Measurements from ENCODE around the gene BMPR1B. TPM values are rescaled to one million over a fixed set of nuclear protein-coding genes. Genes with fewer than 3 reads are reported as not detected.

Gene BMPR1B
- polyA plus RNA-seq, 1 donor: 1.2 TPM

DNA sequence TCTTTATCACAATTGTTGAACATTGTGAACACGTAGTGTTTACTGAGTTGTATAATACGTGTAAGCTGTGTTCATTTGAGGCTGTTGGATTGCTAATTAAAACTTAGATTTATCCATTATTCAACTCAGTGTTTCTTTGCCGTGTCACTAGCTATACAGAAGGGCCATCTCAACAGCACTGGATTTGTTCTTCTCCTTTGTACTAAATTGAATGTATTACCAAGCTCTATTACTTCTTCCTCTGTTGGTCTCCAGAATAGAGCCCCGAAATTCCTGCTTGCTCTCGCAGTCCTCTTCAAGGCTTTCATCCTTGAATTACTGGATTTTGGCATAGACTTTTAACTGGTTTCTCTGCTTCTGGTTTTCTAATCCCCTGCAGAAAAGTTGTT is 182.8 kb downstream of the BMPR1B start:
- no peak for DNase-seq
- H3K4me1 ChIP-seq (ENCODE audit: control insufficient read depth, insufficient read depth, low read length): no peaks in the 10 kb centered on the region
- no peak overlapping the region for H3K27ac ChIP-seq (ENCODE audit: low read length)
- no peaks in the 10 kb centered on the region for H3K27me3 ChIP-seq (ENCODE audit: control insufficient read depth, insufficient read depth, low read length)
- 89% methylated on average over 3 of the region's 5 CpGs for WGBS (ENCODE audit: insufficient coverage, low lambda C conversion rate)
- no peak overlapping the region for H3K4me3 ChIP-seq (ENCODE audit: low read length)
- no peaks in the 10 kb centered on the region for H3K9me3 ChIP-seq (ENCODE audit: control insufficient read depth, low read depth, low read length)
- no peaks in the 10 kb centered on the region for H3K36me3 ChIP-seq (ENCODE audit: control insufficient read depth, insufficient read depth, low read length)

DNA sequence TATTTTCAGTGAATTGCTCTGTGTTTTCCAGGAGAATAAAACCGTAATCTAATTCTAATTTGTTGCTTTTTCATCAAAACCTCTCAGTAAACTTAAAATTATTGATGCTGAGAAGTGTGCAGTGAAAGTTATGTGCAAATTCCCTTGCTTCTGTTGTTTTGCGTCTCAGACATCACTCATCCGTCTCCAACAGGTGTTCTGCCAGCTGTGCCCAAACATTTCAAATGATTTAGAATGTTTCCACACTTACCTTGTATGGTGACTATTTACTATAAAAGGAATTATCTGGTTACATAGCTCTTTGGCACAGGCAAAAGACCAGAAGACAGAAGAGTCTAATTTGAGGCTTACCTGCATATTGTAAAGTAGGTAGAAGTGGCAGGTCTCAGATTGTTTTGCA is 184.0 kb downstream of the BMPR1B start:
- WGBS (ENCODE audit: insufficient coverage, low lambda C conversion rate): no CpG with 5 or more reads among the region's 3 CpGs
- DNase-seq: no peak
- Histone ChIP-seq H3K9me3 (ENCODE audit: control insufficient read depth, low read depth, low read length) (no peaks in the 10 kb centered on the region), H3K27ac (ENCODE audit: low read length) (no peak overlapping the region), H3K36me3 (ENCODE audit: control insufficient read depth, insufficient read depth, low read length) (no peaks in the 10 kb centered on the region), H3K27me3 (ENCODE audit: control insufficient read depth, insufficient read depth, low read length) (no peaks in the 10 kb centered on the region), H3K4me1 (ENCODE audit: control insufficient read depth, insufficient read depth, low read length) (no peaks in the 10 kb centered on the region), H3K4me3 (ENCODE audit: low read length) (no peak overlapping the region)

DNA sequence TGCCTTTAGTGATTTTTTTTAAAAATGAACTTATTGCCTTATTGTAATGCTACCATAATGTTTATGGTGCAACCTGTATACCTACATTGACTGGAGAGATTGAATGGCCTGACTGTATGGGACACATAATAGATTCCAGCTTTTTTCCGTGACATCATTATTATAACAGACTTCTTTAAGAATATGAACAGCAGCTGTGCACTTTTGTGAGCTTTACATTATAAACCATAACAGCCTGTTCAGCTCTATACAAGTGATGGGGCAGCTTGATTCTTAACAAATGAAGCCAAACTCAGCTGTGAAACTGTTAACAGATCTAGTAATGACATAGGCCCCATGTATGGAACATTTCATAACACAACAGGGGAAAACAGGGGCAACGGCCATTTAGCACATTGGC is 187.0 kb downstream of the BMPR1B start:
- Histone ChIP-seq H3K4me1 (ENCODE audit: control insufficient read depth, insufficient read depth, low read length) (no peaks in the 10 kb centered on the region), H3K27me3 (ENCODE audit: control insufficient read depth, insufficient read depth, low read length) (no peaks in the 10 kb centered on the region), H3K36me3 (ENCODE audit: control insufficient read depth, insufficient read depth, low read length) (no peaks in the 10 kb centered on the region), H3K9me3 (ENCODE audit: control insufficient read depth, low read depth, low read length) (no peaks in the 10 kb centered on the region), H3K27ac (ENCODE audit: low read length) (no peak overlapping the region), H3K4me3 (ENCODE audit: low read length) (no peak overlapping the region)
- DNase-seq: no peak
- WGBS (ENCODE audit: insufficient coverage, low lambda C conversion rate): 80% methylated on average over 1 of the region's 2 CpGs

DNA sequence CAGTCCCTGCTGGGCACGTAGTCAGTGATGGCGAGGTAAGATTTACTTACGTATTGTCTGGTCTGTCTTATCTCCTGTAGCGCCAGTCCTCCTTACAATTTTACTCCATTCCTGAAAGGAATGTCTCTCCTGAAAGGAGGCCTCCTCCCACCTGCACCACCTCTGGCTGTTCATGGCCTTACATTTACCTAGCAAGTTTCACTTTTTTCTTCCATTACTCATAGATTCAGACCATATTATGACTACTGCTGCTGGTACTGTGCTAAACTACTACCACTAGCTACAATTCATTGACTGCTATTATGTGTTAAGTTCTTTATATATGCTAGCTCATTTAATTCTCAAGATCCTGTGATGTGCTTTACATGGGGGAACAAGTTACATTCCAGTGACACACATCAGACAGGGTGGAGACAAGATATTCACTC is 189.9 kb downstream of the BMPR1B start:
- H3K27me3 ChIP-seq (ENCODE audit: control insufficient read depth, insufficient read depth, low read length): no peaks in the 10 kb centered on the region
- no peak overlapping the region for H3K4me3 ChIP-seq (ENCODE audit: low read length)
- H3K27ac ChIP-seq (ENCODE audit: low read length): no peak overlapping the region
- DNase-seq: no peak
- H3K36me3 ChIP-seq (ENCODE audit: control insufficient read depth, insufficient read depth, low read length): no peaks in the 10 kb centered on the region
- H3K9me3 ChIP-seq (ENCODE audit: control insufficient read depth, low read depth, low read length): no peaks in the 10 kb centered on the region
- 54% methylated on average over 3 of the region's 4 CpGs for WGBS (ENCODE audit: insufficient coverage, low lambda C conversion rate)
- H3K4me1 ChIP-seq (ENCODE audit: control insufficient read depth, insufficient read depth, low read length): no peaks in the 10 kb centered on the region

DNA sequence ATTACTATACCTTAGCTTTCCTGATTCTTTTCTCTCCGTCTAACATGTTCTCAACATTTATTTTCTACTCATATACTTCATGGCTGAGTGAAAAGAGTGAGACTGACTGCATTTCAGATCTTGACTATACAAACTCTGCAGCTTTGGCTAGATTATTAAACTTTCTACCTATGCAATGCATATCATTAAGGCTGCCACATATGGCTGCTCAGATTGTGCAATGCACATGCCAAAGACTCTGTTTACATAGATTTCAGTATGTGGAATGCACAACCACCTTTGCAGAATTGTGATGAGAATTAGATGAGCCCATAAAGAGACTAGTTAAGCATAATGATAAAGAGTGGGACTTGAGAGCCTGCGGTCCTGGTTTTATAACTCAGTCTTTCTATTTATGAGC is 196.5 kb downstream of the BMPR1B start:
- WGBS (ENCODE audit: insufficient coverage, low lambda C conversion rate): 50% methylated on average over 2 of the region's 2 CpGs
- Histone ChIP-seq H3K36me3 (ENCODE audit: control insufficient read depth, insufficient read depth, low read length) (no peaks in the 10 kb centered on the region), H3K27ac (ENCODE audit: low read length) (no peak overlapping the region), H3K9me3 (ENCODE audit: control insufficient read depth, low read depth, low read length) (no peaks in the 10 kb centered on the region), H3K4me1 (ENCODE audit: control insufficient read depth, insufficient read depth, low read length) (no peaks in the 10 kb centered on the region), H3K27me3 (ENCODE audit: control insufficient read depth, insufficient read depth, low read length) (no peaks in the 10 kb centered on the region), H3K4me3 (ENCODE audit: low read length) (no peak overlapping the region)
- DNase-seq: no peak

DNA sequence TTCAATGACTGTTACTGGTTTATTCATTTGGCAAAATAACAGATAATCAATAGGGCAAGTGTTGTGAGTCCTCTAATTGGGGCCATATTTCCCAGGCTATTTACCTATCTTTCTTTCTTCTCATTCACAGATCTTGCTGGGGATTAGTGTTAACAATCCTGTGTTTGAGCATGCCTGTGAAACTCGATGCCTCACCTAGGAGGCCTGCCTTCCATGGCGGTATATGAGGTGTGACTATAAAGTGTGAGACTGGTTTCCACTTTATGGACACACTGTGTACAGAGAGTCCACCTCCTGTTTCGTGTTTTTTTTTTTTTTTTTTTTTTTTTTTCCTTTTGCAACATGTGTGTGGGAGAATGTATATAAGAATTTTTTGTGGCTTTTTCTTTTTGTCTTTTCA is 199.3 kb downstream of the BMPR1B start:
- Histone ChIP-seq H3K9me3 (ENCODE audit: control insufficient read depth, low read depth, low read length) (no peaks in the 10 kb centered on the region), H3K36me3 (ENCODE audit: control insufficient read depth, insufficient read depth, low read length) (no peaks in the 10 kb centered on the region), H3K4me3 (ENCODE audit: low read length) (no peak overlapping the region), H3K4me1 (ENCODE audit: control insufficient read depth, insufficient read depth, low read length) (no peaks in the 10 kb centered on the region), H3K27me3 (ENCODE audit: control insufficient read depth, insufficient read depth, low read length) (no peaks in the 10 kb centered on the region), H3K27ac (ENCODE audit: low read length) (no peak overlapping the region)
- no CpG with 5 or more reads among the region's 3 CpGs for WGBS (ENCODE audit: insufficient coverage, low lambda C conversion rate)
- DNase-seq: no peak

DNA sequence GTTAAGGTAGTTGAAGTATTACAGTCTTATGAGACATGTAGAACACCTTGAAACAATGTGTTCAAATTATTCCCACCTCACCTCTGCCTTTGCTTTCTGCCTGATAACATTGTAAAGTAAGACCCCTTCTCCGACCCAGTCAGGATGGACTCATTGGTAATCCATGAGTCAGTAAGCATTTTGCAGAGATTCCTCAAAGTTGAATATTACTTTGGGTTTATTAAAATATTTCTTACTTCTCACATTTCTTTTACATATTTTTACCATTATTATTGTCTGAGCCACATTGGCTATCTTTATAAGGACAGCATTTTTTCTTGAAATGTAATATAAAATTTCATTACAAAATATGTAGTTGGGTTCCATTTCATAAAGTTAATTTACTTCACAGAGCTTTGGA is 201.6 kb downstream of the BMPR1B start:
- Histone ChIP-seq H3K4me3 (ENCODE audit: low read length) (no peak overlapping the region), H3K9me3 (ENCODE audit: control insufficient read depth, low read depth, low read length) (no peaks in the 10 kb centered on the region), H3K27me3 (ENCODE audit: control insufficient read depth, insufficient read depth, low read length) (no peaks in the 10 kb centered on the region), H3K4me1 (ENCODE audit: control insufficient read depth, insufficient read depth, low read length) (no peaks in the 10 kb centered on the region), H3K36me3 (ENCODE audit: control insufficient read depth, insufficient read depth, low read length) (no peaks in the 10 kb centered on the region), H3K27ac (ENCODE audit: low read length) (no peak overlapping the region)
- DNase-seq: no peak
- 100% methylated on average over 1 of the region's 1 CpG for WGBS (ENCODE audit: insufficient coverage, low lambda C conversion rate)

DNA sequence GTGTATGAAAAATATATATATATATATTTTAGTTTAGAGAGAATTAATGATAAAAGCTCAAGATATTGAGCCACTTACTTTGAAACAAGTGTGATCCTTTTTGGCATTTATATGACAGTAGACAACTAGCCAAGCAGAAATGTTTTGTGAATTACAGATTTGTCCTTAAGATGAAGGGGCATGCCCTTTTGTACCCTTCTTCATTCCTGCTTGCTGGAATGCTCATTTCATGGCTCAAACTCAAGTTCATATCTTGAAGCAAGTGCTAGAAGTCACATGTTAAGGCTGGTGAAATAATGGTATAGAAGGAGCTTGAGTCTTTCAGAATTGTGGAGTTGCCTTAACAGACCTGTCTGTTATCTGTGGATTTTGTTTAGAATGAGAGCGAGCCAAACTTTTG is 203.0 kb downstream of the BMPR1B start:
- DNase-seq: peak; percentile 3 to 10
- H3K27ac ChIP-seq (ENCODE audit: low read length): no peak overlapping the region

DNA sequence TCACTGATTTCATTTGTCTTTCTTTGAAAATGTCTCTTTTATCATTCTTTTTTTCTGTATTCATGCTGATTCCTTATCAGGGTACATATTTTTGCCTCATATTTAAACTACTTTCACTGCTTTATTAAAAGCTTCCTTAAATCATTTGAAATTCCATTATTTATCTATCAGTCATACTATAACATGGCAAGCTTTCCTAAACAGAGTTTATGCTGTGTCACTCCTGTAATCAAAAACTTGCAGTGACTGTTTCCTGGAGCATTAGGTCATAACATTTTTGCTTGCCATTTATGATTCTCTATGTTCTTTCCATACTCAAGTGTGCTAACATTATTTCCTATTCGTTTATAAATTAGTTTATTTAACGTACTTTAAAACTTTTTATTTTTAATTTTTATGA is 203.7 kb downstream of the BMPR1B start:
- Histone ChIP-seq H3K4me1 (ENCODE audit: control insufficient read depth, insufficient read depth, low read length) (no peaks in the 10 kb centered on the region), H3K27ac (ENCODE audit: low read length) (no peak overlapping the region), H3K27me3 (ENCODE audit: control insufficient read depth, insufficient read depth, low read length) (no peaks in the 10 kb centered on the region), H3K4me3 (ENCODE audit: low read length) (no peak overlapping the region), H3K9me3 (ENCODE audit: control insufficient read depth, low read depth, low read length) (no peaks in the 10 kb centered on the region), H3K36me3 (ENCODE audit: control insufficient read depth, insufficient read depth, low read length) (no peaks in the 10 kb centered on the region)
- DNase-seq: no peak
- 85% methylated on average over 2 of the region's 2 CpGs for WGBS (ENCODE audit: insufficient coverage, low lambda C conversion rate)

More for the DNA sequence above, 203.0 kb downstream of the BMPR1B start:
- Histone ChIP-seq H3K4me3 (ENCODE audit: low read length) (no peak overlapping the region), H3K27me3 (ENCODE audit: control insufficient read depth, insufficient read depth, low read length) (no peaks in the 10 kb centered on the region), H3K9me3 (ENCODE audit: control insufficient read depth, low read depth, low read length) (no peaks in the 10 kb centered on the region), H3K36me3 (ENCODE audit: control insufficient read depth, insufficient read depth, low read length) (no peaks in the 10 kb centered on the region), H3K4me1 (ENCODE audit: control insufficient read depth, insufficient read depth, low read length) (no peaks in the 10 kb centered on the region)
- WGBS (ENCODE audit: insufficient coverage, low lambda C conversion rate): no CpG with 5 or more reads among the region's 1 CpG

DNA sequence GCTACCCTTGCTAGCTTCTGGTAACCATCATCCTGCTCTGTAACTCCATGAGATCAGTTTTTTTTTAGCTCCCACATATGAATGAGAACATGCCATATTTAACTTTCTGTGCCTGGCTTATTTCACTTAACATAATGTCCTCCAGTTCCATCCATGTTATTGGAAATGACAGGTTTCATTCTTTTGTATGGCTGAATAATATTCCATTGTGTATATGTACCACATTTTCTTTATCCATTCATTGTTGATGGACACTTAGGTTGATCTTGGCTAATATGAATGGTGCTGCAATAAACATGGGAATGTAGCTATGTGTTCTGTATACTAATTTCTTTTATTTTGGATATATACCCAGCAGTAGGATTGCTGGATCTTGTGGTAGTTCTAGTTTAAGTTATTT is 204.7 kb downstream of the BMPR1B start:
- no peaks in the 10 kb centered on the region for H3K36me3 ChIP-seq (ENCODE audit: control insufficient read depth, insufficient read depth, low read length)
- no peaks in the 10 kb centered on the region for H3K9me3 ChIP-seq (ENCODE audit: control insufficient read depth, low read depth, low read length)
- no peak overlapping the region for H3K4me3 ChIP-seq (ENCODE audit: low read length)
- DNase-seq: no peak
- no peak overlapping the region for H3K27ac ChIP-seq (ENCODE audit: low read length)
- no peaks in the 10 kb centered on the region for H3K4me1 ChIP-seq (ENCODE audit: control insufficient read depth, insufficient read depth, low read length)
- H3K27me3 ChIP-seq (ENCODE audit: control insufficient read depth, insufficient read depth, low read length): no peaks in the 10 kb centered on the region

DNA sequence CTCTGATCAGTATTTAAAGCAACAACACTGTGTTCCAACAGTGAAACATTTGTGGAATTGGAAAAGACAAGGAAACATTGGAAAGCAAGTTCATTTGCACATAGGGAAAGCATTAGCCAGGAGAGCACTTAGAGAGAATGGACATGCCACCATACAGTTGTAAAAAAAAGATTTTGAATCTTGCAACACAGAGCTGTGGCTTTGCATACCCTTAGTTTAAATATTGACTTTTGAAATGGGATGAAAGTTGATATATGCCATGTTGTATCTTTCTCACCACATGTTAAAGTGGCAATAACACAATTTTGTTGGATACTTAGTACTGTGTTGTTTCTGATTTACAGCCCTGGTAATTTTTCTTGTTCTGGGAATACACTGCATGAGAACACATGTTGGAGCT is 208.1 kb downstream of the BMPR1B start:
- Histone ChIP-seq H3K36me3 (ENCODE audit: control insufficient read depth, insufficient read depth, low read length) (no peaks in the 10 kb centered on the region), H3K4me1 (ENCODE audit: control insufficient read depth, insufficient read depth, low read length) (no peaks in the 10 kb centered on the region), H3K4me3 (ENCODE audit: low read length) (no peak overlapping the region), H3K27ac (ENCODE audit: low read length) (no peak overlapping the region), H3K9me3 (ENCODE audit: control insufficient read depth, low read depth, low read length) (no peaks in the 10 kb centered on the region), H3K27me3 (ENCODE audit: control insufficient read depth, insufficient read depth, low read length) (no peaks in the 10 kb centered on the region)
- DNase-seq: no peak
